Natural killer cell (primary cell): ENCODE results near the gene SNX30. TPM values are rescaled to one million over a fixed set of nuclear protein-coding genes. Genes with fewer than 3 reads are reported as not detected.

Experiments used
- ATAC-seq, 3 donors: fragments of 150-1000 bp in 2 of 3; fragments of 200-7000 bp in 1 of 3; cut with Tn5 transposase; 1 replicate in 1 of 3; 2 replicates in 2 of 3; pipeline ENCODE4 v1.10.0; 2021; ENCODE audit warnings: mild to moderate bottlenecking in 2 of 3, moderate library complexity in 2 of 3
- DNase-seq, 2 donors: peaks; one replicate each; pipeline versions ENCODE4 v3.0.0 to v3.0.0-alpha.2; 2013 to 2021; ENCODE audit warnings: mixed read lengths in 1 of 2
- H3K27ac ChIP-seq: one replicate; pipeline ENCODE4 v1.5.1; 2013; ENCODE audit warnings: mild to moderate bottlenecking, low read length
- H3K27me3 ChIP-seq: one replicate; pipeline ENCODE4 v1.6.1; 2013; ENCODE audit warnings: low read length; ENCODE audit not compliant: control insufficient read depth, insufficient read depth
- H3K36me3 ChIP-seq: one replicate; pipeline ENCODE4 v1.6.1; 2013; ENCODE audit warnings: low read length; ENCODE audit not compliant: control insufficient read depth, insufficient read depth
- H3K4me1 ChIP-seq: one replicate; pipeline ENCODE4 v1.6.1; 2013; ENCODE audit warnings: low read length; ENCODE audit not compliant: control insufficient read depth, insufficient read depth
- H3K4me3 ChIP-seq: one replicate; pipeline ENCODE4 v1.5.1; 2013; ENCODE audit warnings: low read length
- H3K9me3 ChIP-seq: one replicate; pipeline ENCODE4 v1.6.1; 2013; ENCODE audit warnings: low read length; ENCODE audit not compliant: control insufficient read depth, insufficient read depth
- H3K27ac Mint-ChIP-seq, 2 donors: one replicate each; pipeline ENCODE4 v1.8.0; 2022; ENCODE audit warnings: mild to moderate bottlenecking in 2 of 2, mixed read lengths in 2 of 2, moderate library complexity in 1 of 2
- H3K27me3 Mint-ChIP-seq, 2 donors: one replicate each; pipeline ENCODE4 v1.8.0; 2022; ENCODE audit warnings: low read depth in 2 of 2, mixed read lengths in 2 of 2
- H3K36me3 Mint-ChIP-seq: one replicate; pipeline ENCODE4 v1.8.0; 2022; ENCODE audit warnings: mixed read lengths
- H3K4me1 Mint-ChIP-seq, 2 donors: one replicate each; pipeline ENCODE4 v1.8.0; 2022; ENCODE audit warnings: mixed read lengths in 2 of 2
- H3K4me3 Mint-ChIP-seq: one replicate; pipeline ENCODE4 v1.8.0; 2022; ENCODE audit warnings: mild to moderate bottlenecking, moderate library complexity, mixed read lengths
- H3K9me3 Mint-ChIP-seq, 2 donors: one replicate each; pipeline ENCODE4 v1.8.0; 2022; ENCODE audit warnings: mixed read lengths in 2 of 2
- CTCF ChIP-seq: fragments of 200-600 bp; IDR thresholded peaks from one replicate; pipeline ENCODE4 v1.8.0; 2022; ENCODE audit warnings: antibody characterized with exemption
- WGBS: methylation state at CpG from one replicate; pipeline ENCODE4 v1.1.7; 2013; ENCODE audit warnings: missing lambda C conversion rate; ENCODE audit not compliant: insufficient coverage; 5-methylcytosine and 5-hydroxymethylcytosine counted together
- intact Hi-C: fragments of 100-400 bp; cut with micrococcal nuclease; formaldehyde crosslinking; loops from one replicate; pipeline ENCODE4 v1.14.2; 2022
- total RNA-seq, 4 donors: library from RNA; stranded (reverse); fragments of 120-200 nt in 1 of 4; gene quantifications; one replicate each; pipeline versions ENCODE4 v1.2.3 to v1.2.4, GENCODE V29; 2013 to 2022

The SNX30 gene
- total RNA-seq, 3 donors from 2014 or later (not counting 1 experiment from before 2014, with no cell fraction given): 8.5 to 10.5 (median 9.3) TPM

GRCh38 chr9:112836394-112836793 is 85.8 kb downstream of the SNX30 start:
- no peak overlapping the region for H3K4me3 Mint-ChIP-seq
- WGBS: 81% methylated on average over 3 of the region's 3 CpGs
- H3K9me3 Mint-ChIP-seq: no peaks in the 10 kb centered on the region
- no peaks in the 10 kb centered on the region for H3K9me3 ChIP-seq
- H3K27me3 Mint-ChIP-seq: no peaks in the 10 kb centered on the region
- intact Hi-C loops: no loop called here
- no peaks in the 10 kb centered on the region for H3K4me1 ChIP-seq
- no peaks in the 10 kb centered on the region for H3K4me1 Mint-ChIP-seq
- ATAC-seq: no peak
- H3K27ac Mint-ChIP-seq: no peak overlapping the region
- no peak for DNase-seq
- peaks cover 17% of the 10 kb centered on the region for H3K36me3 Mint-ChIP-seq
- no peak overlapping the region for H3K27ac ChIP-seq
- H3K4me3 ChIP-seq: no peak overlapping the region
- H3K36me3 ChIP-seq: peaks cover 10% of the 10 kb centered on the region
- no peaks in the 10 kb centered on the region for H3K27me3 ChIP-seq
- no peak for TF ChIP-seq CTCF

GRCh38 chr9:112838342-112838741 is 87.8 kb downstream of the SNX30 start:
- no peaks in the 10 kb centered on the region for H3K27me3 Mint-ChIP-seq
- Histone ChIP-seq H3K27ac (no peak overlapping the region), H3K36me3 (peaks cover 12% of the 10 kb centered on the region), H3K4me3 (no peak overlapping the region), H3K27me3 (no peaks in the 10 kb centered on the region), H3K9me3 (no peaks in the 10 kb centered on the region), H3K4me1 (no peaks in the 10 kb centered on the region)
- TF ChIP-seq CTCF: no peak
- H3K4me3 Mint-ChIP-seq: no peak overlapping the region
- no peaks in the 10 kb centered on the region for H3K4me1 Mint-ChIP-seq
- H3K9me3 Mint-ChIP-seq: no peaks in the 10 kb centered on the region
- peaks cover 17% of the 10 kb centered on the region for H3K36me3 Mint-ChIP-seq
- ATAC-seq: no peak
- intact Hi-C loops: no loop called here
- 68% methylated on average over 2 of the region's 2 CpGs for WGBS
- DNase-seq: no peak
- H3K27ac Mint-ChIP-seq: no peak overlapping the region

GRCh38 chr9:112839331-112839730 is 88.8 kb downstream of the SNX30 start:
- intact Hi-C loops: no loop called here
- Mint-ChIP-seq H3K27ac (no peak overlapping the region), H3K4me1 (peaks cover 3 to 7% of the 10 kb centered on the region in 2 donors), H3K9me3 (no peaks in the 10 kb centered on the region), H3K36me3 (peaks cover 17% of the 10 kb centered on the region), H3K27me3 (peaks cover 0 to 2% of the 10 kb centered on the region in 2 donors), H3K4me3 (no peak overlapping the region)
- no peaks in the 10 kb centered on the region for H3K9me3 ChIP-seq
- DNase-seq: no peak
- no peak overlapping the region for H3K4me3 ChIP-seq
- H3K27me3 ChIP-seq: no peaks in the 10 kb centered on the region
- no peak for TF ChIP-seq CTCF
- ATAC-seq: no peak
- no peaks in the 10 kb centered on the region for H3K4me1 ChIP-seq
- WGBS: 72% methylated on average over 8 of the region's 8 CpGs
- H3K27ac ChIP-seq: no peak overlapping the region
- peaks cover 12% of the 10 kb centered on the region for H3K36me3 ChIP-seq

- H3K36me3 Mint-ChIP-seq: peaks cover 17% of the 10 kb centered on the region
- peaks cover 0 to 2% of the 10 kb centered on the region in 2 donors for H3K27me3 Mint-ChIP-seq
- TF ChIP-seq CTCF: no peak
- H3K4me1 Mint-ChIP-seq: peaks cover 10 to 20% of the 10 kb centered on the region in 2 donors
- DNase-seq (no peak), ATAC-seq (no peak)
- 85% methylated on average over 2 of the region's 3 CpGs for WGBS
- no peaks in the 10 kb centered on the region for H3K9me3 Mint-ChIP-seq
- H3K36me3 ChIP-seq: peaks cover 8% of the 10 kb centered on the region
- no peak overlapping the region for H3K4me3 ChIP-seq
- peaks cover 3% of the 10 kb centered on the region for H3K4me1 ChIP-seq
- H3K4me3 Mint-ChIP-seq: no peak overlapping the region
- intact Hi-C loops: loop anchor here (5.0 kb wide), 2 partner anchors 61 to 816 kb away; no protein-coding TSS in a partner anchor
- no peaks in the 10 kb centered on the region for H3K9me3 ChIP-seq
- H3K27me3 ChIP-seq: no peaks in the 10 kb centered on the region
- H3K27ac ChIP-seq: no peak overlapping the region
- no peak overlapping the region for H3K27ac Mint-ChIP-seq
These were observed 90.7 kb downstream of the SNX30 start for GRCh38 chr9:112841261-112841660.
